Measurements from ENCODE around the gene DUXB. TPM values are rescaled to one million over a fixed set of nuclear protein-coding genes. Genes with fewer than 3 reads are reported as not detected.

The DUXB gene
- total RNA-seq, 1 experiment from 2014 or later, result not detected

DNA sequence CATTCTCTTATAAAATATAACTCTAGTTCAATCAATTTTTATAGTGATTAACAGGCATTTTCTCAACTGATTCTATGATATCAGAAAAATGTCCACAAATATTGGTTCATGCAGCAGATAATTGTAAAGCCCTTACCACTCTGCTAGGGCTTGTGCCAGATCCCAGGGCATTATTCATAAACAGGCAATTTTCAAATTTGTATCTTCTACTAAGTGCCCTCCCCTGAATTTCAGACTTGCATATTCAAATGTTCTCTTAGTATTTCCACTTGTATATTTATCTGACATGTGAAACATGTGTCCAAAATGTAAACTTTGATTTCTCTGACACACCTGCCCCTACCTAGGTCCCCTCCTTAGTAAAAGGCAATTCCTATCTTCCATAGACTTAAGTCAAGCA, 33.8 kb downstream of the DUXB start:
- no peaks in the 10 kb centered on the region for H3K9me3 ChIP-seq (ENCODE audit: control insufficient read depth, low read depth, low read length)
- Mint-ChIP-seq H3K27me3 (ENCODE audit: low read depth) (no peaks in the 10 kb centered on the region; the same call in 1 of the 2 replicates), H3K4me3 (no peak overlapping the region), H3K9me3 (no peaks in the 10 kb centered on the region; a peak in 2 of 5 replicates), H3K4me1 (peaks cover 0 to 2% of the 10 kb centered on the region in 2 experiments; a peak in 1 of 4 replicates), H3K27ac (no peak overlapping the region), H3K36me3 (ENCODE audit: insufficient read depth in 1 of 3, low read depth in 3 of 3) (no peaks in the 10 kb centered on the region; a peak in 1 of 7 replicates)
- H3K4me2 ChIP-seq (ENCODE audit: insufficient read depth, insufficient read length, low read length), result no peak overlapping the region
- H3T11ph ChIP-seq (ENCODE audit: low read length), result no peak overlapping the region
- no peaks in the 10 kb centered on the region for H4K20me1 ChIP-seq (ENCODE audit: control insufficient read depth, insufficient read depth, insufficient read length)
- no peak overlapping the region for H3K14ac ChIP-seq (ENCODE audit: insufficient read depth, low read length)
- H3K23me2 ChIP-seq (ENCODE audit: insufficient read length, low read depth, low read length, poor library complexity, severe bottlenecking), result no peaks in the 10 kb centered on the region
- H3K23ac ChIP-seq (ENCODE audit: insufficient read length, low read depth, low read length), result no peak overlapping the region
- no peaks in the 10 kb centered on the region for H3K27me3 ChIP-seq (ENCODE audit: insufficient read depth, low read length)
- no peak overlapping the region for H2BK5ac ChIP-seq (ENCODE audit: insufficient read length, low read length)
- no peak overlapping the region for H2BK12ac ChIP-seq (ENCODE audit: insufficient read length, low read depth, low read length)
- no peaks in the 10 kb centered on the region for H3K4me1 ChIP-seq (ENCODE audit: insufficient read depth, low read length)
- H3K56ac ChIP-seq (ENCODE audit: insufficient read length, low read depth, low read length), result no peak overlapping the region
- no peak overlapping the region for H3K18ac ChIP-seq (ENCODE audit: insufficient read length, low read depth, low read length)
- H2AK5ac ChIP-seq (ENCODE audit: insufficient read length, low read length), result no peak overlapping the region
- no peak for TF ChIP-seq CTCF (conservative IDR thresholded peaks at IDR 0.05)
- H2BK20ac ChIP-seq (ENCODE audit: low read depth, low read length, poor library complexity, severe bottlenecking), result no peak overlapping the region
- no peak overlapping the region for H3K4ac ChIP-seq (ENCODE audit: low read depth, low read length)
- no peak overlapping the region for H2AFZ ChIP-seq (ENCODE audit: low read length)
- H4K8ac ChIP-seq (replicated peaks; ENCODE audit: insufficient read length, low read depth, low read length), result no peak overlapping the region
- H3K79me2 ChIP-seq (ENCODE audit: insufficient read depth, low read length), result no peaks in the 10 kb centered on the region
- H3K9ac ChIP-seq (ENCODE audit: extremely low read depth, insufficient read length, low read length), result no peak overlapping the region
- H4K5ac ChIP-seq (ENCODE audit: insufficient read length, low read depth, low read length), result no peak overlapping the region
- no peak overlapping the region for H4K91ac ChIP-seq (ENCODE audit: insufficient read length, low read depth, low read length)
- no peaks in the 10 kb centered on the region for H3K79me1 ChIP-seq (ENCODE audit: insufficient read depth, low read depth, low read length, poor library complexity, severe bottlenecking)
- no peak overlapping the region for H2BK120ac ChIP-seq (ENCODE audit: low read depth, low read length, poor library complexity, severe bottlenecking)
- no peak overlapping the region for H2BK15ac ChIP-seq (ENCODE audit: low read depth, low read length)
- DNase-seq, result no peak
- no peak overlapping the region for H3K27ac ChIP-seq (ENCODE audit: insufficient read length, low read depth, low read length)

Data from H9 (cell line).